Myocyte (in vitro differentiated cells): ENCODE data around the gene UBL4A. TPM values are rescaled to one million over a fixed set of nuclear protein-coding genes. Genes with fewer than 3 reads are reported as not detected.

ENCODE experiments used
- DNase-seq: peaks from one replicate; pipeline ENCODE4 v3.0.0-alpha.2; 2012; ENCODE audit warnings: low read depth
- polyA plus RNA-seq: library from polyadenylated mRNA; unstranded; fragments of >200 nt; gene quantifications from one replicate; pipeline ENCODE4 v1.2.1, GENCODE V29; 2012; ENCODE audit warnings: missing spikeins
- total RNA-seq: library from RNA; depleted of rRNA; stranded (reverse); fragments of >200 nt; gene quantifications from 2 replicates; pipeline ENCODE4 v1.2.3, GENCODE V29; 2014

Gene UBL4A
- 39.6 and 65.2 TPM in 2 replicates for total RNA-seq
- 39.5 TPM for polyA plus RNA-seq

- peak; percentile 33 for DNase-seq
These were observed at the start of gene UBL4A for GRCh38 chrX:154486396-154487207. Gene UBL4A (minus strand): TSS chrX:154486615. CDS start chrX:154486584, 31 bp downstream.

DNA sequence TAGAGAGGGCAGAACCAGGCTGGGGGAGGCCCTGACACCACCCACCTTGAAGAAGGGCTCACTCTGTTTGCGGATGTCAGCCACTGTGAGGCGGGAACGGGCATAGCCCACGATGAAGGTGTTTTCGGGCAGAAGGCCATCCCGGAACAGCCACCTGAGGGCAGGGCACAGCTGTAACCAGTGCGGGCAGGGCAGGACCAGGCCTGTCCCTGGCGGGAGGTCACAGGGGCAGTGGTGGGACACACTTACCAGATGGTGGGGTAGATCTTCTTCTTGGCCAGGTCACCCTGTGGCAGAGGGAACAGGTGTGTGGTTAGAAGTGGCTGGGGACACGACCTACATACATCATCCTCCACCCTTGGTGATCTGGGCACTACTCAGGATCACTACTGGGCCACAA is 49.5 kb upstream of the UBL4A start:
- no peak for DNase-seq

DNA sequence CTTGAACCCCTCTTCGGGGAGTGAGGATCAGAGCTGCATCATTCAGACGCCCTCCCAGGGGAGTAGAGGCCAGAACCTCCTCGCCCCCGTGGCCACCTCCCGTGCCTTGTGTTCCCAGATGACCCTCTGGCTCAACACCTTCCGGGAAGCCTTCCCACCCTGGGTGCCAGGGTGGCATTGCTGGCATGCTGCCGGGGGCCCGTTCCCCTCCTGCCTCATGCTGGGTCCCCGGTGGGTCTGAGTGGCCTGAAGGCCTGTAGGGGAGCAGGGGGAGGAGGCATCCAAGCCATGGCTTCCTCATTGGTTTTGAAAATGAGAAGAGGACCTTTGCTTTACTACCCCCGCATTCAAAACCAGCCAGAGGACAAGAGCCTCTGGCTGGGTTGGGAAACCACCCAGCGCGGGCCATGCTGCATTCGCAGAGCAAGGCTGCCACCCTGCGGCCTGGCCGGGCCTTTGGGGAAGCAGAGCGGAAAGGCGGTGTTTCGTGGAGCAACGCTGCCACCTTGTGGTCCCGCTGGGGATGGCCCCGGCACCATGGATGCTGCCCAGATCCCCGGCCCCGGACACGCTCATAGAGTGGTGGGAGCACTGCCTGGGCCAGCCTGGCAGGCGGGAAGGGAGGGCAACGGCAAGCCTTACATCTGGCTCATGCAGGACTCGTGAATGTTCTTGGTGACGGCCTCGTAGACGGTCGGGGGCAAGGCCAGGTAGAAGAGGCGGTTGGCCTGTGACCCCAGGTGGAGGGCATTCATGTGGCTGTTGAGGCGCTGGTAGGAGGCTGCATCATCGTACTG is 48.3 kb upstream of the UBL4A start:
- DNase-seq, result peak; percentile 79

- no peak for DNase-seq
These were observed 46.3 kb upstream of the UBL4A start for GRCh38 chrX:154532690-154533089.

DNA sequence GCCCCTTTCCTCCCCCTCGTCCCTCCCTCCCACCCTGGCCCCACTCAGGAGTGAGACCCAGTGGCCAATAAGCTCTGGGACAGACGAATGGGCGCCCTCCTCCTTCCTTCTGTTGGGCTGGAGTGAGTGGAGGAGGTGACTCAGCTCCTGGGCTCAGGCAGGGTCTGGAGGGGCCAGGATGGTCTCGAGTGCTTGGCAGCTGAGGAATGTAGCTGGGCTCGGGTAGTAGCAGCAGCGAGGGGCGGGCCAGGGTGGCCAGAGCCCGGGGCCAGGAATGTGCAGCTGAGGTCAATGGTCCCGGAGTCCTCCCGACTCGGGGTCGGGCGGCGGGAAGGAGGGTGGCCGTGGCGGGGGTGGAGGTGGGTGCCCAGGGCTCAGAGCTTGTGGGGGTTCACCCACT is 45.2 kb upstream of the UBL4A start:
- peak; percentile 66 for DNase-seq

DNA sequence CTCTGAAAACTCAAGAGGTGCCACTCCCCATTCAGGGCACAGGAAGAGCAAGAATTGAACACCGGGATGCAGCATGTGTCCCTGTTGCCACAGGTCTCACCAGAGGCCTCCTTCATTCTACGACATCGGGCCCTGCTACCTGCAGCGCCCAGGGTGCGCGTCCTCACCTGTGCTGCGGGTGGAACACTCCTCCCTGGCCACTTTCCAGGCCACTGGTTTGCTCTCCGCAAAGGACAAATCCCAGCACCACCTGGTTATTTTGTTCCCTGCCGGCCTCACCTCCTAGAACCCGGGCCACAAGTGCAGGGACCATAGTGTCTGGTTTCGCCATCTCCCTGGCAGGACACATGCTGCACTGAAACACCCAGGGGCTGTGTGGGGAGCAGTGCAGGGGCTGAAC is 43.9 kb upstream of the UBL4A start:
- no peak for DNase-seq

GRCh38 chrX:154529206-154529612 is 42.8 kb upstream of the UBL4A start:
- no peak for DNase-seq

DNA sequence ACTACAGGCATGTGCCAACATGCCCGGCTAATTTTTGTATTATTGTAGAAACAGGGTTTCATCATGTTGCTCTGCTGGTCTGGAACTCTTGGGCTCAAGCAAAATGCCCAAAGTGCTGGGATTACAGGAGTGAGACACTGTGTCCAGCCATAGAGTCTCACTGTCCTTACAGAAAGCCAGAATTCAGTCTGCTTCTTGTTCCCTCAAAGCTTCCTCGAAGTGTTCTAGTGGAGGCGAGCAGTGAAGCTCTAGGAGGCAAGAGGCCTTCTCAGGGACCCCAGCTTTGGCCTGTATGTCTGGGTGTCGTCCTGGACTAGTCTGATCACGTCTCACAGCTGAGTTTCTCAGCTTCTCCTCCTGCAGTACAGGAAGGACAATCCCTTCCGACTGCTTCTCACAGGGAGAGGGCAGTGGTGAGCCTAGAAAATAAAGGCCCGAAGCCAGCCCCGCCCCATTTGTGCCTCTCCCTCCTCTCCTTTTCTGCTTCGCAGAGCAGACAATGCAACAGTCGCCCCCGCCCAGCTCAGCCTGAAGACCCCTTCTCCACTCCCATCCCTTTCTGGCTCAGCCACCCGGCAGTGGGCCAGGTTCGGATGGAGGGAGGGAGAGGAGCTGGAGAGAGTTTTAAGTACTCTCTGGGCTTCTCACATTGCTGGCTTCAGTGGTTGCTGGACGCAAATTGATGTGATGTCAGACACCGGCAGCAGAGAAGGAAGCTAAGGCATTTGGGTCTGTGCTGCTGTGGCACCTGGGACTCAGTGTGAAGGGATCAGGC is 40.7 kb upstream of the UBL4A start:
- peak; percentile 79 for DNase-seq

GRCh38 chrX:154525606-154526490 is 39.4 kb upstream of the UBL4A start:
- DNase-seq, result no peak

DNA sequence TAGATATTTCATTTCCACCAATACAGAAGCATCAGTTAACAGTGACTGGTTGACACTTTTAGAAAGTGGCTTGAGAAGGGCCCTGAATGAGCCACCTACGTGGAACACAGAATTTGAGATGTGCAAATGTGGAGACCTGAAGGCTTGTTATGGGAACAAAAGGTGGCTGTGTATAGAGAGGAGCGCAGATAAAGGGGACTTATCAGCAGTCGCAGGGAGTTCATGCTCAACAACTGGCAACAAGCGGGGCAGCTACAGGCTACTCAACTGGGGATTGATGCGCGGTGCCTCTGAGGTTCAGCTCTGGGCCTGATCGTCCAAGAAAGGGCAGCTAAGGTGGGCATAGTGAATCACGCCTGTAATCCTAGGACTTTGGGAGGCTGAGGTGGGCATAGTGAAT is 33.0 kb upstream of the UBL4A start:
- DNase-seq, result no peak

DNA sequence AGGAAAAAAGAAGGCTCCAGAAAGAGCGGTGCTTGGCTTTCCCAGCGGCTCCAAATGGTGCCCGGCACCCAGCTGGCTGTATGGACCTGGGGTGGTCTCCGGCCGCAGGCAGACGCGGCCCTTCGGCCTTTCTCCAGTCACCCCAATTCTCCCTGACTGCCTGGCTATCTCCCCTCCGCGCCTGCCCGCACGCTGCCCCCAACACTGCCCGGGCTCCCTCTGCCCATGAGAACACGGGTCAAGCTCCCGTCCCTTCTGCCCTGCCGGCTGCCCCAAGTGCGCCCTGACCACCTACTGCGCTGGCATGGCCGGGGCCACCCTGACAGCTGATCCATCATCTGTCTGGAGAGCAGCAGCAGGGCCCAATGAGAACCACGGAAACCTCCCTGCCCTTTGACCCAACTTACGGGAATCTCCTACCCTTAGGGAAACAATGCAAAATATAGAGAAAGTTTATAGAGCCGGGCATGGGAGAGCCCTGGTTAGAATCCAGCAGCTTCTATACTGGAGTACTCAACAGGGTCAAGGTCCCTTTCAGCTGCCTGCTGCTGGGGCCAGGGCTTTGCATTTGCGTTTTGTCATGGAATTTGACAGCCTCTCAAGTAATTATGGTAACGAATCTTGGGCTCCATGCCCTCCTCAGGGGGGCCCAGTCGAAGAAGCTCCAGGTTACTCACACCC is 30.8 kb upstream of the UBL4A start:
- DNase-seq, result no peak

GRCh38 chrX:154516656-154517100 is 30.3 kb upstream of the UBL4A start:
- no peak for DNase-seq

- peak; percentile 88 for DNase-seq
These were observed 29.7 kb upstream of the UBL4A start, which contains the start of gene FAM3A for GRCh38 chrX:154515966-154516655. Gene FAM3A (minus strand): TSS chrX:154516232. CDS start chrX:154515772, 460 bp downstream.

DNA sequence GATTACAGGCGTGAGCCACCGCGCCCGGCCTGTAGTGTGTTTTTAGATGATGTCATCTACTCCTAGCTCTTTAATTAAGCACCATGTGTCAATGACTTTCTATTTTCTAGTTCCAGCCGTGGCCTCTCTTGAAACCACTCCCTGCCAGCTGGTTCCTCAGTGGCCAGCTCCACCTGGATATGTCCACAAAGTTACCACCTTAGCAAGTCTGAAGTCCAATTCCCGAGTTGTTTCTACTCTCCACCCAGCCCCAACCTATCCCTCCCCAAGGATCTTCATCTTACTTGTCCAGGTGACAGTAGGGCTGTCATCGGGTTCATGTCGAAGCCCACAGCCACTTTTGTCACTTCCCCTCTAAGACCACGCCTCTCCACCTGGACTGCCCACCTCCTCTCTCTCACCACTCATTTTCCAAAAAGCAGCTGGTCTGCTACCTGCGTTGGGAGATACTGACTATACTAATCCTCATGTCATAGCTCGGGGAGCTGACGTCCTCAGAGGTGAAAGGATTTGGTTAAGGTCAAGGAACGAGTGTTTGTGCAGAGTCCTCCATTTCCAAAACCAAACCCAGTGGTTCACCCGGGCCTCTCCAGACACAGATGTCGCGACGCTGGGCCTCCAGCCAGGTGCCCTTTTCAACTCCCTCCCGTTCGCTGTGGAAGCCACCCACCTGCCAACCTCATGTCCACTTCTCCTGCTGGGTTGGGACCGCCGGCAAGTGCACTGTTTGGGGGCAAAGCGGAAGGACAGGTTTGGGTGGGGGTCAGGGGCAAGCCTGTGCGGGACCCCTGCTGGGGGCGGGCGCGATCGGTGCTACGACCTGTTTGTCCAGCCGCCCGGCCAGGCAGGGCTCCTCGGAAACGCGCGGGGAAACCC is 28.9 kb upstream of the UBL4A start:
- DNase-seq, result peak; percentile 40

DNA sequence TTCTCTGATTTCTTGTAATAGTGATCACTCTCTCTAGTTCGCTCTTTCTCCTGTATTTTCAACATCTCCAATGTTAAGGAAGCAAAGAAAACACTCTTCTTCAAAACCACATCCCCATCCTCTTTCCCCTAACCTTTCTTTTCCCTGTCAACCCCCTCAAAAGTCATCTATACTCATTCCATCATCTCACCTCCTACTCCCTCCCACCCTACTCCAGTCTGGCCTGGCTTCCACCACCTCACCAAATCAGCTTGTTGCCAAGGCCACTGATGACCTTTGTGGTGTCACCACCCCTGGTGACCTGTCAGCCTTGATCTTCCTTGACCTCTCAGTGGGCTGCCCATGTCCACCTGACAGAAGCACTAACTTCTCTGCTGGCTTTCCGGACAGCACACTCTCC is 27.3 kb upstream of the UBL4A start:
- DNase-seq, result no peak

- DNase-seq, result no peak
These were observed 26.6 kb upstream of the UBL4A start for GRCh38 chrX:154512879-154513553.

GRCh38 chrX:154511761-154512160 is 25.3 kb upstream of the UBL4A start:
- DNase-seq, result no peak

- no peak for DNase-seq
These were observed 23.0 kb upstream of the UBL4A start for GRCh38 chrX:154509455-154509854.
